ENCODE results near the gene CDC14A. TPM values are rescaled to one million over a fixed set of nuclear protein-coding genes. Genes with fewer than 3 reads are reported as not detected.

CDC14A gene
- total RNA-seq, 1 donor from 2014 or later: 6.8 TPM

DNA sequence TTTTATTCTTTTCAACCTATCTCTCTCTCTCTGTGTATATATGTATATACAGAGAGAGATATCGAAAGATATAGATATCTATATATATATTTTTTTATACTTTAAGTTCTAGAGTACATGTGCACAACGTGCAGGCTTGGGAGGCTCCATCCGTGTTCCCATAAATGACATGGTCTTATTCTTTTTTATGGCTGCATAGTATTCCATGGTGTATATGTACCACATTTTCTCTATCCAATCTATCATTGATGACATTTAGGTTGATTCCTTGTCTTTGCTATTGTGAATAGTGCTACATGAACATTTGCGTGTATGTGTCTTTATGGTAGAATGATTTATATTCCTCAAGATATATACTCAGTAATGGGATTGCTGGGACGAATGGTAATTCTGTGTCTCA, 130.4 kb downstream of the CDC14A start:
- DNase-seq (ENCODE audit: low spot score): no peak

DNA sequence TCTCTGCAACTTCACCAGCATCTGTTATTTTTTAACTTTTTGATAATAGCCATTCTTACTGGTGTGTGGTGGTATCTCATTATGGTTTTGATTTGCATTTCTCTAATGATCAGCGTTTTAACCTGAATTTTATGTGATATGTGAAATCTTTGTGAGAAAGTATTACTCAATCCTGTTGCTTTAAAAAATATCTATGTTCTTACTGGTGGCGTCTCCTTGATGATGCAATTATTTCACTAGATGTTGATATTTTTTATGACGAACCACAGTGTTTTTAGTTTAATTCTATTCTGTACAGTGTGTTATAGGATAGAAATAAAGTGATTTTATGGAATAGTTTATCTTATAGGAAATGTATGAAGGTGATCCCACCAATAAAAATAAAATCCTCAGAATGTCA, 130.9 kb downstream of the CDC14A start:
- DNase-seq (ENCODE audit: low spot score): no peak

GRCh38 chr1:100485855-100486258, 133.6 kb downstream of the CDC14A start:
- no peak for DNase-seq (ENCODE audit: low spot score)

DNA sequence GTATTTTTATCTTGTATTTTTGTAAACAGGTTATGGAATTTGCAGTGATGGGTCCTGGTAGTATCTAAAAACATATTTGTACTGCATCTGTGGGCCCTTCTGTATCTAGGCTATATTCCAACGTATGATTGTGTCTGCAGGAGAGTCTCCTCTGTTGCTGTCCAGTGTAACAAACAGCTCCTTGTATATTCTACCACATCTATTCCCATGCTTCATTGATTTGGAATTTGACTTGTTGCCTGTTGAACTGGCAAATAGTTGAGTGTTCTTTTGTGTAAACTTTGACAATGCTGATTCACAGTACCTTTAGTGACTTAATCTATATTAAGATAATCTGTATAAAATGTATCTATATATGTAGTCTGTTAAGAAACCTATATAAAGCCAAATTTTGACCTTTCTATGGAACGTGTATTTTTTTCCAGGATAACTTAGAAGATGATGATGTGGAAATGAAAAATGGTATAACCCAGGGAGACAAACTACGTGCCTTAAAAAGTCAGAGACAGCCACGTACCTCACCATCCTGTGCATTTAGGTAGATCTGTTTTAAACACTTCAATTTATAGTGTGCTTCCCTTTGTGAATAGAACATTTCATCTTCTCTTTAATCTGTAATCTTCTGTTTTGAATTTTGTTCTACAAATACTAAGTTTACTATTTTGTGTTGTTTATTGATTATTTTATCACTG, 142.2 kb downstream of the CDC14A start:
- no peak for DNase-seq (ENCODE audit: low spot score)

GRCh38 chr1:100496896-100497295, 144.6 kb downstream of the CDC14A start:
- DNase-seq (ENCODE audit: low spot score): no peak

GRCh38 chr1:100497796-100498195, 145.5 kb downstream of the CDC14A start:
- DNase-seq (ENCODE audit: low spot score): no peak

GRCh38 chr1:100499194-100499811, 147.0 kb downstream of the CDC14A start:
- DNase-seq (ENCODE audit: low spot score): no peak

DNA sequence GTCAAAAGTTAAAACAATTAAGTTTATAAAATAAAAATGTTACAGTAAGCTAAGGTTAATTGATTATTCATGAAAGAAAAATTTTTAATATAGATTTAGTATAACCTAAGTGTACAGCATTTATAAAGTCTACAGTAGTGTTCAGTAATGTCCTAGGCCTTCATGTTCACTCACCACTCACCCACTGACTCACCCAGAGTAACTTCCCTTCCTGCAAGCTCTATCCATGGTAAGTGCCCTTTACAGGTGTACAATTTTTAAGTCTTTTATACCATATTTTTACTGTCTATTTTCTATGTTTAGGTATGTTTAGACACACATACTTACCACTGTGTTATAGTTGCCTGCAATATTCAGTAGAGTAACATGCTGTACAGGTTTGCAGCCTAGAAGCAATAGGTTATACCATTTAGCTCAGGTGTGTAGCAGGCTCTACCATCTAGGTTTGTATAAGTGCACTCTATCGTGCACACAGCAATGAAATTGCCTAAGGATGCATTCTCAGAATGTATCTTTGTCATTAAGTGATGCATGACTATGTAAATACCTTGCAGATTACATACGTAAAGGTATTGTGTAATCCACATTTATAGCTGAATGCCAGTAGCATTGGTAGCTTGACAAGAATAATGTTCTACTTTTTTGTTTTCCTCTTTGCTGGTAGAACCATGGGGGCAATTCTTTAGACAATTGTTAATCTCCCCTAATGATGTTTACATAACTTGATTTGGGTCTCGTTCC, 149.9 kb downstream of the CDC14A start:
- DNase-seq (ENCODE audit: low spot score): no peak

DNA sequence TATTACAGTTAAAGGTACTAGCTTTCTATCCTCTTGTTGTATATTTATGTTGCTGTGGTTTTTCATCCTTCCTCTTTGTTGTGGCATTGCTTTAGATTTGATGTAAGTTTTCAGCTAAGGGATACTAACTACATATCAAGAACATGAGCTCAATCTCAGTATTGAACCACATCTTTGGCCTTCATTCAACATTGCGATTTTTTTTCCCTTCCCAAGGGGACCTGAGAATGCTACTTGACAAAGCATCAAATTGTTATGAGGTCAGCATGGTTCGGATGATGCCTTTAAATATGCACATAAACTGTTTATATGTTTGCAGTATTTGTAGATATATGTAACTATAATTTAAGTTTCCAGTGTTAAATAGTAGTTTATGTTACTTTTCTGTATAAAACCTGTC, 153.9 kb downstream of the CDC14A start:
- DNase-seq (ENCODE audit: low spot score): no peak

GRCh38 chr1:100510451-100510850, 158.1 kb downstream of the CDC14A start:
- no peak for DNase-seq (ENCODE audit: low spot score)

- no peak for DNase-seq (ENCODE audit: low spot score)
These were observed 158.8 kb downstream of the CDC14A start for GRCh38 chr1:100511058-100511457.

- DNase-seq (ENCODE audit: low spot score): no peak
These were observed 159.5 kb downstream of the CDC14A start for GRCh38 chr1:100511773-100512172.

- DNase-seq (ENCODE audit: low spot score): no peak
These were observed 160.6 kb downstream of the CDC14A start for GRCh38 chr1:100512803-100513352.

DNA sequence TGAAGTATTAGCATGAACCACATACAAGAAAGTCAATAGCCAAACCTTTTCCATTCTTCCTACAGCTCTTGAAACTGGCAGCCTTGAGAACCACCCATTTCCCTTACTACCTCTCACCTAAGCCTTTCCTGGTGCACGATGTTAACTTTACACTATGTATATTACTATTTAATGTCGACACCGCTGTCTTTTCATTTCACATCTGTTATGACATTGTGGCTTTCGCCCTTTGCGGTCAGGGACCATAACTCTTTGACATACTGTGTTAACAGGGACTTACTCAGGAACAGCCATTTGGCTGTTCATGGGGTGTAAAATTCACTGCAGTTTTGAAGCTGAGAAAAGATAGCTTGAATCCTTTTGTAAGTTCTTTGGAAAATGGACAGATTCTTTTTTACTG, 164.6 kb downstream of the CDC14A start:
- no peak for DNase-seq (ENCODE audit: low spot score)

DNA sequence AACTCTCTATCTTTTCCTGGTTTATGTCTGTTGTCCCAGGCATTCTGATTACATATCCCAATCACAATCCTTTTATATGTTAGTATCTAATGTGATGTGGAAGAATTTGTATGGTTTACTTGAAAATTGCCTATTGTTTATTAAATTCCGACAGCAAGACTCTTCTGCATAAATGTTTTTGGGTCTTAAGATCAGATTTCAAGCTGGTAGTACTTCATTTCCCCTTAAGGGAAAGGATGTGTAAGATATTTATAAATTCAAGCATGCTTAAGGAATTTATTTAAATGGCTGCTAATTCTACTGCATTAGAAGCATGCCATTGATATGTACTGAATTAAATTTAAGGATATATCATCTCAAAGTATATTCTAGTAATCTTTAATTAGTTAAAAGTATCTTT, 165.2 kb downstream of the CDC14A start:
- no peak for DNase-seq (ENCODE audit: low spot score)

GRCh38 chr1:100518023-100518422, 165.7 kb downstream of the CDC14A start:
- DNase-seq (ENCODE audit: low spot score): no peak

DNA sequence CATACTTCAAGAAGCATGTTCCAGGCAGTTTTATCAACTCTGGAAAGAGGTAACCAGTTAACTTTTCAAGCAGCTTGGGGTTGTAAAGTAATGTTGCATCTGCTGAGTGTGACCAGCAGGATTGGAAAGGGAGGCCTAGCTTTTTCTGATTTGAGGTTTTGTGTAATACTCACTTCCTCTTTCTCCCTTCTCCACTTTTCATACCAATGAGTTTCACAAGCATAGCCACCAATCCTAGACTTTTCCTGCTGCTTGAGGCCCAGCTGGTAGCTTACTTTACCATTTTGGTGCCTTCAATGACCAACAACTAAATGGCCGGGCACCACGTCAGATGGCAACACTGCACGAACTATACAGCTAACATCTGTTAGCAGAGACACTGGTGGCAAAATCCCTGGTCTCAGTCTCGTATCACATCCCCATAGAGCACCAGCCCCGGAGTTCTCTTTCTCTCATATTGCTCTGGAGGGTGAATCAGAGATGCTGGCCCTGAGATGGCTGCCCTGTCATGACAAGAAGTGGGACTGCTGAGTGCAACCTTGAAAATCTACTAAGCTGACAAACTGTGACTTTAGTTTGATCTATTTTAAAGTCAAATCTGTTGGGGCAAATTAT, 170.8 kb downstream of the CDC14A start:
- no peak for DNase-seq (ENCODE audit: low spot score)

DNA sequence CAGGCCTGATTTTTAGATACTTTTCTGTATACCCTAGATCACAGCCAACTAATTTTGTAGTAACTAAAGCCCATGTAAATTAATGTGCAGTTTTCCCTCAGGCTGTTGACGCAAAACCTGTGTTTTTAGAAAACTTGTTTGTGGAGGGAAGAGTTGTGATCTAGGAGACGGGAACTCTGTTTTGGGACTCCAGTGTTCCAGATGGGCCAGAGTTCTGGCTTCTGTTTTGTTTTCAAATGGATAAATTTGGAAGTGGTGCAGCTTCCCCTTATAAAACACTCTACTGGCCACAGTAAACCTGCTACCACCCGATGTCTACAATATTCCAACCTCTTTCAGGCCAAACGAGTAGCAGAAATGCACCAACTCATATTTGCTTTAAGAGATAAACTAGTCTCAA, 172.0 kb downstream of the CDC14A start:
- no peak for DNase-seq (ENCODE audit: low spot score)

- DNase-seq (ENCODE audit: low spot score): no peak
These were observed 174.6 kb downstream of the CDC14A start for GRCh38 chr1:100526894-100527293.

GRCh38 chr1:100528871-100529270, 176.6 kb downstream of the CDC14A start:
- DNase-seq (ENCODE audit: low spot score): no peak

DNA sequence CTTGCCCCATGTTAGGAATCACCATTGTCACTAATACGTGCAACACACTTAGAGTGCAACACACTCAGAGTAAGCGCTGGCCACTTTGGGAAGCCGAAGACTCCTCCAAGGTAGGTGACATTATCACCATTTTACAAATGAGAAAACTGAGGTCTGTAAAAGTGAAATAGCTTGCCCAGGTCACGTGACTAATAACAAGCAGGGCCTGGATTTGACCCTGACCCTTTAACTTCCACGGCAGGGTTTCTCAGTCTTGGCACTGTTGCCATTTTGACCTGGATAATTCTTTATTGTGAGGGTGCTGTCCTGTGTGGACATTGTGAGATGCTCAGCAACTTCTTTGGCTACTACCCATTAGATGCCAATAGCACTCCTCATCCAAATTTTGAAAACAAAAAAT, 177.8 kb downstream of the CDC14A start:
- DNase-seq (ENCODE audit: low spot score): no peak

All from mesenteric fat pad (tissue), 1 donor.